ENCODE measurements around the gene PRRT2.
"Not testable (repeated sequence)": the region's sequence is repeated elsewhere in the genome, so short reads cannot be mapped to it uniquely, and the experiment has no call there.

Gene PRRT2

DNA sequence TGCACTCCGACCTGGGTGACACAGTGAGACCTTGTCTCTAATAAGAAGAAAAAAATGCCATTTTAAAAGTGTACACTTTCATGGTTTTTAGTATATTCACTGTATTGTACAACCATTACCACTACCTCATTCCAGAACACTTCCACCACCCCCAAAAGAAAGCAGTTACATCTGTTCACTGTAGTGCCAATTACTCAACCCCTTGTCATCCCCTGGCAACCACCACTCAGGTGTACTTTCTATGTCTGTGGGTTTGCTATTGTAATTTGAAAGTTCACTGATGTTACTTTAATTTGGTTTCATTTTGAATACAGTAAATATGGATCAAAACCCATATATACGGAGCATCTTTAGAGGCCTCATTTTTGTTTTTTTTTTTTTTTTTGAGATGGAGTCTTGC lies 27.8 kb upstream of the PRRT2 start:
- TF ChIP-seq, protein P1, sequence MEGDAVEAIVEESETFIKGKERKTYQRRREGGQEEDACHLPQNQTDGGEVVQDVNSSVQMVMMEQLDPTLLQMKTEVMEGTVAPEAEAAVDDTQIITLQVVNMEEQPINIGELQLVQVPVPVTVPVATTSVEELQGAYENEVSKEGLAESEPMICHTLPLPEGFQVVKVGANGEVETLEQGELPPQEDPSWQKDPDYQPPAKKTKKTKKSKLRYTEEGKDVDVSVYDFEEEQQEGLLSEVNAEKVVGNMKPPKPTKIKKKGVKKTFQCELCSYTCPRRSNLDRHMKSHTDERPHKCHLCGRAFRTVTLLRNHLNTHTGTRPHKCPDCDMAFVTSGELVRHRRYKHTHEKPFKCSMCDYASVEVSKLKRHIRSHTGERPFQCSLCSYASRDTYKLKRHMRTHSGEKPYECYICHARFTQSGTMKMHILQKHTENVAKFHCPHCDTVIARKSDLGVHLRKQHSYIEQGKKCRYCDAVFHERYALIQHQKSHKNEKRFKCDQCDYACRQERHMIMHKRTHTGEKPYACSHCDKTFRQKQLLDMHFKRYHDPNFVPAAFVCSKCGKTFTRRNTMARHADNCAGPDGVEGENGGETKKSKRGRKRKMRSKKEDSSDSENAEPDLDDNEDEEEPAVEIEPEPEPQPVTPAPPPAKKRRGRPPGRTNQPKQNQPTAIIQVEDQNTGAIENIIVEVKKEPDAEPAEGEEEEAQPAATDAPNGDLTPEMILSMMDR (IDR thresholded peaks at IDR 0.05; ENCODE audit: insufficient read depth, low read depth, low read length, missing control alignments), result no peak
- H3K4me3 ChIP-seq (ENCODE audit: low read length), result no peak overlapping the region
- DNase-seq (ENCODE audit: low read depth), result peak; percentile 77

DNA sequence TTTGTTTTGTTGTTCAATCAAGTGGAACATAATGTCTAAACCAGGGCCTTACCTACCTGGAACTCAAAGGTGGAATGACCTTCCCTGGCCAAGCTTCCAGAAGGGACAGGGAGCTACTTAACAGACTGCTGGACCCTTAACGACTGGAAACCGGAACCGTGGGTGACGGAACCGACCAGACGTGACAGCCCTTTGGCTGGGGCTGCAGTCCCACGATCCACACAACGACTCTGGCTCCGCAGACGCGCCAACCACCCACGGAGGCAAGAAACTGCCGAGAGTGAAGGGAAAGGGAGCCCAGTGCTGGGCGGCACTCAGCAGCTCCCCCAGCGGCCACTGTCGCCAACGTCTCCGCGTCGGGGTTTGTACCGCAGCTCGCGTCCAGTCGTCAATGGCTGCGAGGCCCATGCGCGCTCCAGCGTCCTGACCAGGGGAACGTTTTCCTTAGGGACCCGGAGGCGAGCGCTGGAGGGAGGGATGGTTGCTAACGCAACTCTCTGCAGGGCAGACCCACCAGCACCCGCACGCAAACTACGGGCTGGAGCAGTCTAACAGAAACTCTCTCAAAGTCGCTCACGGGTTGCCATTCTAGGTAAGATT lies 27.0 kb upstream of the PRRT2 start:
- DNase-seq (ENCODE audit: low read depth), result peak; percentile 52
- no peak overlapping the region for H3K4me3 ChIP-seq (ENCODE audit: low read length)
- TF ChIP-seq, protein P1 (IDR thresholded peaks at IDR 0.05; ENCODE audit: insufficient read depth, low read depth, low read length, missing control alignments), result peak; percentile 77

DNA sequence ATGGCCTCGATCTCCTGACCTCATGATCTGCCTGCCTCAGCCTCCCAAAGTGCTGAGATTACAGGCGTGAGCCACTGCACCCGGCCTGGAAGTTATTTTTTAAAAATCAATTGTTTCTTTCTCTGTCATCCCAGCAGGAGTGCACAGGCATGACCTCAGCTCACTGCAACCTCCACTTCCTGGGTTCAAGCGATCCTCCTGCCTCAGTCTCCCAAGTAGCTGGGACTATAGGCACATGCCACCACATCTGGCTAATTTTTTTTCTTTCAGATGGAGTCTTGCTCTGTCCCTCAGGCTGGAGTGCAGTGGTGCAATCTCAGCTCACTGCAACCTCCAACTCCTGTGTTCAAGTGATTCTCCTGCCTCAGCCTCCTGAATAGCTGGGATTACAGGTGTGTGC lies 24.8 kb upstream of the PRRT2 start:
- DNase-seq (ENCODE audit: low read depth); H3K4me3 ChIP-seq (ENCODE audit: low read length): not testable (repeated sequence)

DNA sequence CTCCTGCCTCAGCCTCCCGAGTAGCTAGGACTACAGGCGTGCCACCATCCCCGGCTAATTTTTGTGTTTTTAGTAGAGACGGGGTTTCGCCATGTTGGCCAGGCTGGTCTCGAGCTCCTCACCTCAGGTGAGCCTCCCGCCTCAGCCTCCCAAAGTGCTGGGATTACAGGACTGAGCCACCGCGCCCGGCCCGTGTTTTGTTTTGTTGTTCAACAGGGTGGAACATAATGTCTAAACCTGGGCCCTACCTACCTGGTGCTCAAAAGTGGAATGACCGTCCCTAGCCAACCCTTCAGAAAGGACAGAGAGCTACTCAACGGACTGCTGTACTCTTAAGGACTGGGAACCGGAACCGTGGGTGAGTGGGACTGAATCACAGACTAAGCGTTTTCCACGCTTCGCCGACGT lies 22.2 kb upstream of the PRRT2 start:
- no peak for DNase-seq (ENCODE audit: low read depth)
- H3K4me3 ChIP-seq (ENCODE audit: low read length), result peak overlapping the region; percentile 85
- TF ChIP-seq, protein P1 (IDR thresholded peaks at IDR 0.05; ENCODE audit: insufficient read depth, low read depth, low read length, missing control alignments), result no peak

DNA sequence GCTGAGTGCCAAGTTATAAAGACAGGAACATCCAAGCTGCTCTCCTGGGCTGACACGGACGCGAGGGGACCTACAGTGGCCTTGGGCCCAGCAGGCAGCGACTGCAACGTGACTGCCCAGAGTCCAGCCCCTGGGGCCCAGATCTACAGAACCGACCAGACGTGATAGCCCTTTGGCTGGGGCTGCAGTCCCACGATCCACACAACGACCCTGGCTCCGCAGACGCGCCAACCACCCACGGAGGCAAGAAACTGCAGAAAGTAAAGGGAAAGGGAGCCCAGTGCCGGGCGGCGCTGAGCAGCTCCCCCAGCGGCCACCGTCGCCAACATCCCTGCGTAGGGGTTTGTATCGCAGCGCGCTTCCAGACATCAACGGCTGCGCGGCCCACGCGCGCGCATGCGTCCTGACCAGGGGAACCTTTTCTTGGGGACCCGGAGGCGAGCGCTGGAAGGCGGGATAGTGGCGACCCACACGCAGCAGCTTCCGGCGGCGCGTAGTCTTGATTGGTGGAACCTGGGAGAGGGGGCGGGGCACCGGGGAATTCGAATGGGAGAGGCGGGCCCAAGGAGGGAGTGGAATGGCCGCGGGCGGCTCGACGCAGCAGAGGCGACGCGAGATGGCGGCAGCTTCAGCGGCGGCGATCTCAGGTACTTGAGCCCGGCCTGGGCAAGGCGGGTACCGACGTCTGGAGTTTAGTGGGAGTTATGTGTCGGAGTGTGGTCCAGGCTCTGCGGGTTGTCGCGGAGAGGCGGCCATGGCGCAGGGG lies 21.6 kb upstream of the PRRT2 start, which contains the start of gene KIF22:
TSS of gene KIF22 (plus strand) at position 569 of the 766 bp plus-strand sequence. CDS start at position 578, 9 bp downstream.
- peak within 1 kb of the TSS; percentile 85 for H3K4me3 ChIP-seq (ENCODE audit: low read length)
- TF ChIP-seq, protein P1 (IDR thresholded peaks at IDR 0.05; ENCODE audit: insufficient read depth, low read depth, low read length, missing control alignments), result peak; percentile 67
- peak; percentile 99 for DNase-seq (ENCODE audit: low read depth)

DNA sequence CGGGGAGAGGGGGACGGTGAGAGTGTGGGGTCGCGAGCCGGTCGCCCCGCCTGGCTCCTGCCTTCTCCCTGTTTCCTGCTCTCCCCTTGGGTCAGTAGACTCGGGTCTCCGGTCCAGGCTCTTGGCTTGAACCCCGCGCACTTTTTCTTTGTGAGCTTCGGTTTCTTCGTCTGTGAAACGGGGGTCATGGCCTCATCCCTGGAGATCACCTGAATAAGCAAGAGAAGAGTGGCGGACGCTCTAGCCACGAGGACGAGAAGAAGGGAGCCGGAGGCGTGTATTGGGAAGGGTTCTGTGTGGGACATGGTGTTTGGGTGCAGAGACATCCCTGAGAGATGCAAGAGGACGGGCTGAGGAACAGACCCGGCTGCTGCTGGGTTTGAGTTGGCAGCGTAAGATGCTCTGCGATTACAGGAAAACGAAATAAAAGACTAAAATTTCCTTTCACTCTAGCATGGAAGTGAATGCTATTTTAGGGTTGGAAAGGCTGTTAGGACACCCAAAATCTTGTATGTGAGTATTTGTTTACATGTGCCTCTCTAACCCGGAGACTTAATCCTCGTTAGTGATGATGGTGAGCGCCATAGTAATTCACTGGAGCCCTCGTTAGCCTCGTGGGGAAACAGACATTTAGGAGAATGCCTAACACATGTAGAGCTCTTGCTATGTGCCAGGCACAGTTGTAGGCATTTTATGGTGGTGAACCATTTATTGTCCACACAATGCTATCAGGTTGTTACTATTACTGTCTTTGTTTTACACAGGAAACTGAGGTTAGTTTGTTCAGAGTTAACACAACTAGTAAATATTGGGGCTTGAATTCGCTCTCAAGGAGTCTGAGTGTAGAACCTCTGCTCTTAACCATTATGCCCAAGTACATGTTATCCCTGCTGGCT lies 20.8 kb upstream of the PRRT2 start:
- TF ChIP-seq, protein P1 (IDR thresholded peaks at IDR 0.05; ENCODE audit: insufficient read depth, low read depth, low read length, missing control alignments), result no peak
- no peak for DNase-seq (ENCODE audit: low read depth)
- peak overlapping the region; percentile 85 for H3K4me3 ChIP-seq (ENCODE audit: low read length)

Measured in epithelial cell of esophagus (primary cell).